Breast epithelium (tissue), 4 donors: Measurements from ENCODE around the gene CASK. TPM values are rescaled to one million over a fixed set of nuclear protein-coding genes. Genes with fewer than 3 reads are reported as not detected.

ENCODE experiments used
- DNase-seq, 2 donors: peaks; one replicate each; pipeline ENCODE4 v3.0.0-alpha.2; 2019; ENCODE audit warnings: low spot score in 2 of 2
- H3K27ac ChIP-seq, 2 donors: fragments of 200-600 bp; sonication (generic) in 1 of 2; one replicate each; pipeline ENCODE4 v1.5.1; 2016 to 2019; ENCODE audit warnings: mild to moderate bottlenecking in 1 of 2
- H3K27me3 ChIP-seq, 2 donors: fragments of 200-600 bp; sonication (generic) in 1 of 2; one replicate each; pipeline versions ENCODE4 v1.5.1 to v1.6.0; 2017 to 2019; ENCODE audit warnings: control low read depth in 1 of 2, mild to moderate bottlenecking in 1 of 2
- H3K36me3 ChIP-seq: fragments of 200-600 bp; one replicate; pipeline ENCODE4 v1.5.1; 2019
- H3K4me1 ChIP-seq, 2 donors: fragments of 200-600 bp; sonication (generic); one replicate each; pipeline ENCODE4 v1.5.1; 2016 to 2019; ENCODE audit warnings: control low read depth in 1 of 2
- H3K4me3 ChIP-seq, 3 donors: fragments of 200-600 bp; sonication (generic); 1 replicate in 2 of 3; 2 replicates in 1 of 3; pipeline ENCODE4 v1.5.1; 2016 to 2019; ENCODE audit warnings: mild to moderate bottlenecking in 3 of 3, moderate library complexity in 2 of 3
- H3K9me3 ChIP-seq, 2 donors: fragments of 200-600 bp; sonication (generic) in 1 of 2; one replicate each; pipeline ENCODE4 v1.5.1; 2016 to 2019; ENCODE audit warnings: control low read depth in 1 of 2
- POLR2A ChIP-seq: fragments of 450-650 bp; IDR thresholded peaks from one replicate; pipeline ENCODE4 v1.6.1; 2016; ENCODE audit warnings: antibody characterized with exemption, mild to moderate bottlenecking, moderate library complexity
- POLR2AphosphoS5 ChIP-seq, 3 donors: sonication (generic); formaldehyde crosslinking; IDR thresholded peaks; one replicate each; pipeline ENCODE4 v1.6.1; 2017; ENCODE audit warnings: antibody characterized with exemption in 3 of 3
- intact Hi-C: fragments of 100-400 bp; cut with DNase I; formaldehyde crosslinking; loops from one replicate; pipeline ENCODE4 v1.15.1; 2023; ENCODE audit warnings: low total_unique reads
- total RNA-seq, 3 donors: library from RNA; depleted of rRNA; stranded (reverse); fragments of >200 nt; gene quantifications; one replicate each; pipeline ENCODE4 v1.1.0, GENCODE V29; 2016
- TF ChIP-seq, protein P1 (sequence below), 3 donors: fragments of 450-650 bp; IDR thresholded peaks; one replicate each; pipeline ENCODE4 v1.5.1; 2016 to 2017; ENCODE audit warnings: antibody characterized with exemption in 3 of 3, mild to moderate bottlenecking in 3 of 3, moderate library complexity in 3 of 3

CASK gene
- total RNA-seq, 3 donors from 2014 or later, result 34.4 to 103 (median 52.4) TPM

DNA sequence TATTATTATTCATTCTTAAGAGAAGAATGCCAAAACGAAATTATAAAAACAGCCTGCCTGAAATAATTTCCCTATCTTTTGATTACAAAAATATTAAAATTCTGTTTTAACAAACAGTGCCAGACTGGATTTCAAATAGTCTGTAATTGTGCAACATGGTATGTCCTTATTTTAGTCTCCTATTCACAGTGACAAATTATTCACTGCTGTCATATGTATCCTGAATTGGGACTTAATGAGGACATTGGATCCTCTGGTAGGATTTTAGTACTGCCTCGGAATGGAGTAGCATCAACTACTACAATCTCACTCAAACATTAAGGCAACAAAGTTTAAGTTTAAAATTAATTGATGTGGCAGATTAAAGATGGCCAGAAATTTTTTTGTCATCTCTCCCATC lies 97.6 kb downstream of the CASK start:
- TF ChIP-seq POLR2AphosphoS5 (IDR thresholded peaks at IDR 0.05) (no peak), POLR2A (no peak)
- TF ChIP-seq, protein P1, sequence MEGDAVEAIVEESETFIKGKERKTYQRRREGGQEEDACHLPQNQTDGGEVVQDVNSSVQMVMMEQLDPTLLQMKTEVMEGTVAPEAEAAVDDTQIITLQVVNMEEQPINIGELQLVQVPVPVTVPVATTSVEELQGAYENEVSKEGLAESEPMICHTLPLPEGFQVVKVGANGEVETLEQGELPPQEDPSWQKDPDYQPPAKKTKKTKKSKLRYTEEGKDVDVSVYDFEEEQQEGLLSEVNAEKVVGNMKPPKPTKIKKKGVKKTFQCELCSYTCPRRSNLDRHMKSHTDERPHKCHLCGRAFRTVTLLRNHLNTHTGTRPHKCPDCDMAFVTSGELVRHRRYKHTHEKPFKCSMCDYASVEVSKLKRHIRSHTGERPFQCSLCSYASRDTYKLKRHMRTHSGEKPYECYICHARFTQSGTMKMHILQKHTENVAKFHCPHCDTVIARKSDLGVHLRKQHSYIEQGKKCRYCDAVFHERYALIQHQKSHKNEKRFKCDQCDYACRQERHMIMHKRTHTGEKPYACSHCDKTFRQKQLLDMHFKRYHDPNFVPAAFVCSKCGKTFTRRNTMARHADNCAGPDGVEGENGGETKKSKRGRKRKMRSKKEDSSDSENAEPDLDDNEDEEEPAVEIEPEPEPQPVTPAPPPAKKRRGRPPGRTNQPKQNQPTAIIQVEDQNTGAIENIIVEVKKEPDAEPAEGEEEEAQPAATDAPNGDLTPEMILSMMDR (IDR thresholded peaks at IDR 0.05), result no peak
- Histone ChIP-seq H3K4me1 (no peaks in the 10 kb centered on the region), H3K36me3 (no peaks in the 10 kb centered on the region), H3K27ac (no peak overlapping the region), H3K27me3 (no peaks in the 10 kb centered on the region), H3K4me3 (no peak overlapping the region), H3K9me3 (peaks cover 0 to 8% of the 10 kb centered on the region in 2 donors)
- intact Hi-C loops, result no loop called here
- DNase-seq, result no peak

DNA sequence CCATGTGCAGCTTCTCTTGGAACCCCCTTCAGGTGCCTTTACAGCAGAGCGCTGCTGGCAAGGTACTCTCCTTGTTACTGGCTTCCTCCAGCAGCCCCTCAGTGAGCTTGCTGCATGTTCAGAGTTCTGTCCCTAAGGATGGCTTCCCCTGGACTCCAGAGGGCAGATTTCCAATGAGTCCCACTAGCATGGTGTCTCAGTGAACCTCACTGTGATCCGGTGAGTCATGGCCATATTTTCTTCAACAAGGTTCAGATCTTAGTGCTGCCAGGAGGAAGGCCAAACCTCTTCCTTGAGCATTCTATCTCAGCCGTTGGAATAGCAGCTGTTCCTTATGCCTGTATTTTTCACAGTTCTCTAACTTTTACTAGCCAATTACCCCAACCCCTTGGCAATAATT lies 98.8 kb downstream of the CASK start:
- Histone ChIP-seq H3K4me1 (no peaks in the 10 kb centered on the region), H3K36me3 (no peaks in the 10 kb centered on the region), H3K9me3 (peaks cover 0 to 9% of the 10 kb centered on the region in 2 donors), H3K4me3 (no peak overlapping the region), H3K27ac (no peak overlapping the region), H3K27me3 (no peaks in the 10 kb centered on the region)
- intact Hi-C loops, result loop anchor here (5.0 kb wide), 1 partner anchor 1003 kb away; no protein-coding TSS in a partner anchor
- TF ChIP-seq POLR2AphosphoS5 (IDR thresholded peaks at IDR 0.05) (no peak), POLR2A (no peak)
- TF ChIP-seq, protein P1 (IDR thresholded peaks at IDR 0.05), result no peak
- no peak for DNase-seq

DNA sequence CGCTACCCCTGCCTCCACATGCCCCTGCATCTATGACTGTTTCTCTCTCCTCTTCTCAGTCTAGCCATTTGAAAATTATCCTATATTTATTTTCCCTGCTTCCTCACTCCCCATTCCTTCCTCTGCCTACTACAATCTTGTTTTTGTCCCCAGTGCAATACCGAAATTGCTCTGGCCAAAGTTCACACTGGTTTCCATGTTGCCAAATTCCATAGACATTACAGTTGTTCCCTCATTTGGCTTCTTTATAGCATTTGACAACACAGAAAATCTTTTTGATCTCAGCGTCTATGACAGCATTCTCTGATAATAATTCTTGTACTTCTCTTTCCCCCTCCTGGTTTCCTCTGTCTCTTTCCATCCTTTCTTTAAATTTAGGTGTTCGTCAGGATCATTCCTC lies 100.0 kb downstream of the CASK start:
- no peaks in the 10 kb centered on the region for H3K27me3 ChIP-seq
- H3K4me1 ChIP-seq, result no peaks in the 10 kb centered on the region
- H3K27ac ChIP-seq, result no peak overlapping the region
- intact Hi-C loops, result loop anchor here (5.0 kb wide), 1 partner anchor 1004 kb away; no protein-coding TSS in a partner anchor
- H3K36me3 ChIP-seq, result no peaks in the 10 kb centered on the region
- no peak overlapping the region for H3K4me3 ChIP-seq
- DNase-seq, result no peak
- peaks cover 0 to 9% of the 10 kb centered on the region in 2 donors for H3K9me3 ChIP-seq
- TF ChIP-seq, protein P1 (IDR thresholded peaks at IDR 0.05), result no peak
- no peak for TF ChIP-seq POLR2AphosphoS5 (IDR thresholded peaks at IDR 0.05)
- TF ChIP-seq POLR2A, result no peak

DNA sequence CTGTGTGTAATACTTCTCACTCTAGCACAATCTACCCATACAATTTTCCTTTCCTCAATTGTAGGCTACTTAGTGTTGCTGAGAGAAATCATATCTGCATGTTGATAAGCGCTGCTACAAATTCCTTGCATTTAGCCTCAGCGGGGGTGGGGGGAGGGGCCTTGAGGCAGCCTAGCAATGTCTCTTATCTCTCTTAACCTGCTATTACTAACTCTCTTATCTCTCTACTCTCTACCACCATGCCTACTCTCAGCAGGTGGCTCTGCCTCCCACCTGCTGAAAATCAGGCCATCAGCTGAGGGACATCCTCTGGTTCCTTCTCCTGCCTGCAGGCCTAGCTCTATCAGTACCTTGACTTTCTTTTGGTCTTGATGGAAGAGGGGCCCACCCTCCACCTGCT lies 100.5 kb downstream of the CASK start:
- intact Hi-C loops, result loop anchor here (5.0 kb wide), 1 partner anchor 1004 kb away; no protein-coding TSS in a partner anchor

DNA sequence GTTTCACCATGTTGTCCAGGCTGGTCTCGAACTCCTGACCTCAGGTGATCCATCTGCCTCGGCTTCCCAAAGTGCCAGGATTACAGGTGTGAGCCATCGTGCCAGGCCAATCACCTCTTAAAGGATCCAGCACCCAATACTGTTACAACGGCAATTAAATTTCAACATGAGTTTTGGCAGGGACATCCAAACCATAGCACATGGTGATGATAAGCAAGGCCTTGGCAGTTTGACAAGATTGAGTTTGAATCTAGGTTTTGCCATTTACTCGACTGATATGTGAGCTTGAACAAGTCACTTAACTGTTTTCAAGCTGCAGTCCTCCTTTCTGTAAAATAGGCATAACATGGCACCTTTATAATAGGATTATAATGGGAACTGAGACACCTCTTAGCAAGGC lies 115.3 kb downstream of the CASK start:
- peaks cover 8 to 18% of the 10 kb centered on the region in 2 donors for H3K9me3 ChIP-seq

More for the DNA sequence above, 100.5 kb downstream of the CASK start:
- Histone ChIP-seq H3K4me1 (no peaks in the 10 kb centered on the region), H3K9me3 (peaks cover 0 to 9% of the 10 kb centered on the region in 2 donors), H3K27ac (no peak overlapping the region), H3K4me3 (no peak overlapping the region), H3K36me3 (no peaks in the 10 kb centered on the region), H3K27me3 (no peaks in the 10 kb centered on the region)
- no peak for TF ChIP-seq POLR2AphosphoS5 (IDR thresholded peaks at IDR 0.05)
- TF ChIP-seq, protein P1 (IDR thresholded peaks at IDR 0.05), result no peak
- TF ChIP-seq POLR2A, result no peak
- DNase-seq, result no peak

More for the DNA sequence above, 115.3 kb downstream of the CASK start:
- no peak overlapping the region for H3K4me3 ChIP-seq
- H3K36me3 ChIP-seq, result no peaks in the 10 kb centered on the region
- H3K27ac ChIP-seq, result no peak overlapping the region
- no peak for DNase-seq
- H3K27me3 ChIP-seq, result no peaks in the 10 kb centered on the region
- no peak for TF ChIP-seq POLR2AphosphoS5 (IDR thresholded peaks at IDR 0.05)
- TF ChIP-seq, protein P1 (IDR thresholded peaks at IDR 0.05), result no peak
- no peak for TF ChIP-seq POLR2A
- intact Hi-C loops, result no loop called here
- H3K4me1 ChIP-seq, result no peaks in the 10 kb centered on the region
